H9 (cell line): ENCODE measurements around the gene DAND5. TPM values are rescaled to one million over a fixed set of nuclear protein-coding genes. Genes with fewer than 3 reads are reported as not detected.

Source experiments
- DNase-seq: peaks from one replicate; pipeline ENCODE4 v3.0.0-alpha.2; 2017
- H2AFZ ChIP-seq: one replicate; pipeline ENCODE4 v1.6.1; 2013; ENCODE audit warnings: mild to moderate bottlenecking, low read length, control low read depth, moderate library complexity
- H2AK5ac ChIP-seq: 2 replicates; pipeline ENCODE4 v1.6.1; 2013; ENCODE audit warnings: low read length, control low read depth, mixed read lengths; ENCODE audit not compliant: insufficient read length
- H2BK120ac ChIP-seq: one replicate; pipeline ENCODE4 v1.6.1; 2013; ENCODE audit warnings: low read depth, mild to moderate bottlenecking, low read length, control low read depth, inconsistent platforms; ENCODE audit not compliant: poor library complexity, severe bottlenecking
- H2BK12ac ChIP-seq: 2 replicates; pipeline ENCODE4 v1.6.1; 2013; ENCODE audit warnings: low read length, control low read depth, mixed read lengths, low read depth; ENCODE audit not compliant: insufficient read length
- H2BK15ac ChIP-seq: 2 replicates; pipeline ENCODE4 v1.6.1; 2013; ENCODE audit warnings: low read depth, low read length, control low read depth
- H2BK20ac ChIP-seq: one replicate; pipeline ENCODE4 v1.6.1; 2013; ENCODE audit warnings: low read depth, mild to moderate bottlenecking, low read length, control low read depth, inconsistent platforms; ENCODE audit not compliant: poor library complexity, severe bottlenecking
- H2BK5ac ChIP-seq: 2 replicates; pipeline ENCODE4 v1.6.1; 2013; ENCODE audit warnings: low read length, control low read depth, mixed read lengths; ENCODE audit not compliant: insufficient read length
- H3K14ac ChIP-seq: 2 replicates; pipeline ENCODE4 v1.6.1; 2013; ENCODE audit warnings: low read length, control low read depth; ENCODE audit not compliant: insufficient read depth
- H3K18ac ChIP-seq: 2 replicates; pipeline ENCODE4 v1.6.1; 2013; ENCODE audit warnings: low read depth, mild to moderate bottlenecking, mixed read lengths, low read length, control low read depth; ENCODE audit not compliant: insufficient read length
- H3K23ac ChIP-seq: 2 replicates; pipeline ENCODE4 v1.6.1; 2013; ENCODE audit warnings: low read length, control low read depth, mixed read lengths, low read depth; ENCODE audit not compliant: insufficient read length
- H3K23me2 ChIP-seq: 2 replicates; pipeline ENCODE4 v1.6.1; 2013; ENCODE audit warnings: low read depth, mild to moderate bottlenecking, mixed read lengths, low read length, control low read depth; ENCODE audit not compliant: insufficient read length, poor library complexity, severe bottlenecking
- H3K27ac ChIP-seq: 2 replicates; pipeline ENCODE4 v1.5.1; 2013; ENCODE audit warnings: low read length, control low read depth, mixed read lengths, low read depth; ENCODE audit not compliant: insufficient read length
- H3K27me3 ChIP-seq: 2 replicates; pipeline ENCODE4 v1.6.1; 2013; ENCODE audit warnings: low read length, control low read depth, inconsistent platforms; ENCODE audit not compliant: insufficient read depth
- H3K4ac ChIP-seq: 2 replicates; pipeline ENCODE4 v1.6.1; 2013; ENCODE audit warnings: low read depth, mild to moderate bottlenecking, control low read depth, inconsistent platforms, low read length, moderate library complexity
- H3K4me1 ChIP-seq: 2 replicates; pipeline ENCODE4 v1.6.1; 2013; ENCODE audit warnings: low read length, control low read depth, inconsistent platforms; ENCODE audit not compliant: insufficient read depth
- H3K4me2 ChIP-seq: 2 replicates; pipeline ENCODE4 v1.6.1; 2013; ENCODE audit warnings: low read length, control low read depth, mixed read lengths; ENCODE audit not compliant: insufficient read length, insufficient read depth
- H3K56ac ChIP-seq: 2 replicates; pipeline ENCODE4 v1.6.1; 2013; ENCODE audit warnings: low read depth, mild to moderate bottlenecking, mixed read lengths, low read length, control low read depth; ENCODE audit not compliant: insufficient read length
- H3K79me1 ChIP-seq: 2 replicates; pipeline ENCODE4 v1.6.1; 2013; ENCODE audit warnings: low read depth, mild to moderate bottlenecking, moderate library complexity, low read length, control low read depth, inconsistent platforms; ENCODE audit not compliant: insufficient read depth, poor library complexity, severe bottlenecking
- H3K79me2 ChIP-seq: 2 replicates; pipeline ENCODE4 v1.6.1; 2013; ENCODE audit warnings: low read length, control low read depth, inconsistent platforms; ENCODE audit not compliant: insufficient read depth
- H3K9ac ChIP-seq: 2 replicates; pipeline ENCODE4 v1.6.1; 2013; ENCODE audit warnings: low read length, control low read depth, mixed read lengths; ENCODE audit not compliant: insufficient read length; ENCODE audit errors: extremely low read depth
- H3K9me3 ChIP-seq: one replicate; pipeline ENCODE4 v1.6.1; 2013; ENCODE audit warnings: low read depth, low read length, inconsistent platforms; ENCODE audit not compliant: control insufficient read depth
- H3T11ph ChIP-seq: one replicate; pipeline ENCODE4 v1.6.1; 2013; ENCODE audit warnings: mild to moderate bottlenecking, low read length, control low read depth, inconsistent platforms
- H4K20me1 ChIP-seq: one replicate; pipeline ENCODE4 v1.6.1; 2013; ENCODE audit not compliant: control insufficient read depth, insufficient read length, insufficient read depth
- H4K5ac ChIP-seq: 2 replicates; pipeline ENCODE4 v1.6.1; 2013; ENCODE audit warnings: low read depth, mild to moderate bottlenecking, mixed read lengths, low read length, control low read depth; ENCODE audit not compliant: insufficient read length
- H4K8ac ChIP-seq: replicated peaks from 2 replicates; pipeline ENCODE4 v1.6.1; 2013; ENCODE audit warnings: low read length, control low read depth, mixed read lengths, low read depth; ENCODE audit not compliant: insufficient read length
- H4K91ac ChIP-seq: 2 replicates; pipeline ENCODE4 v1.6.1; 2013; ENCODE audit warnings: low read depth, mild to moderate bottlenecking, moderate library complexity, mixed read lengths, low read length, control low read depth; ENCODE audit not compliant: insufficient read length
- H3K27ac Mint-ChIP-seq, 3 experiments: 2 replicates in 2 of 3; 3 replicates in 1 of 3; pipeline ENCODE4 v1.8.0; 2020 to 2021; ENCODE audit warnings: mixed read lengths in 3 of 3, mild to moderate bottlenecking in 1 of 3, moderate library complexity in 1 of 3
- H3K27me3 Mint-ChIP-seq: 2 replicates; pipeline ENCODE4 v1.8.0; 2021; ENCODE audit warnings: low read depth, mild to moderate bottlenecking, moderate library complexity, mixed read lengths
- H3K36me3 Mint-ChIP-seq, 3 experiments: 2 replicates in 2 of 3; 3 replicates in 1 of 3; pipeline ENCODE4 v1.8.0; 2020 to 2021; ENCODE audit warnings: low read depth in 3 of 3, mixed read lengths in 3 of 3; ENCODE audit not compliant: insufficient read depth in 1 of 3
- H3K4me1 Mint-ChIP-seq, 2 experiments: 2 replicates each; pipeline ENCODE4 v1.8.0; 2020; ENCODE audit warnings: mixed read lengths in 2 of 2
- H3K4me3 Mint-ChIP-seq, 2 experiments: 2 replicates in 1 of 2; 3 replicates in 1 of 2; pipeline ENCODE4 v1.8.0; 2020 to 2021; ENCODE audit warnings: mild to moderate bottlenecking in 2 of 2, mixed read lengths in 2 of 2, moderate library complexity in 1 of 2
- H3K9me3 Mint-ChIP-seq, 2 experiments: 2 replicates in 1 of 2; 3 replicates in 1 of 2; pipeline ENCODE4 v1.8.0; 2020; ENCODE audit warnings: mild to moderate bottlenecking in 2 of 2, mixed read lengths in 2 of 2, moderate library complexity in 1 of 2
- WGBS: extraction: QIAGEN DNeasy Blood & Tissue Kit; methylation state at CpG from one replicate; pipeline ENCODE4 v1.1.7; 2013; ENCODE audit warnings: missing lambda C conversion rate, low lambda C conversion rate, mixed read lengths; ENCODE audit not compliant: insufficient read length; ENCODE audit errors: extremely low coverage; 5-methylcytosine and 5-hydroxymethylcytosine counted together
- total RNA-seq: library from RNA; stranded (reverse); gene quantifications from 2 replicates; pipeline ENCODE4 v1.2.1, GENCODE V29; 2021
- TF ChIP-seq, protein P1 (sequence below): fragments of 200-600 bp; sonication (generic); conservative IDR thresholded peaks from 3 replicates; pipeline ENCODE4 v1.8.0; 2021; ENCODE audit warnings: antibody characterized with exemption, mild to moderate bottlenecking

DAND5 gene
- total RNA-seq, 1 experiment from 2014 or later, result 0.11 TPM

DNA sequence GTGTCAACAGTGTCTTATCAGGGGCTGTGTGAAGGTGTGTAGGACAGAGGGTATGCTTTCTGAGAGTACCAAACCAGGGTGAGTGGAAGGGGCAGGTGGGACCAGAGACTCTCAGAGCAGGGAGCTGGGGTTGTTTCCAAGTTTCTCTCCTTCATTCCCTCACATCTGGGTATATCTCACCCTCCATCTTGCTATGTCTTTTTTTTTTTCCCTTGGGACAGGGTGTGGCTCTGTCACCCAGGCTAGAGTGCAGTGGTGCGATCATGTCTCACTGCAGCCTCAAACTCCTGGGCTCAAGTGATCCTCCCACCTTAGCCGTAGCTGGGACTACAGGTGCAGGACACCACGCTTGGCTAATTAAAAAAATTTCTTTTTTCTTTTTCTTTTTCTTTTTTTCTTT lies 10.6 kb downstream of the DAND5 start:
- H4K20me1 ChIP-seq, result no peaks in the 10 kb centered on the region
- no peaks in the 10 kb centered on the region for H3K23me2 ChIP-seq
- TF ChIP-seq, protein P1, sequence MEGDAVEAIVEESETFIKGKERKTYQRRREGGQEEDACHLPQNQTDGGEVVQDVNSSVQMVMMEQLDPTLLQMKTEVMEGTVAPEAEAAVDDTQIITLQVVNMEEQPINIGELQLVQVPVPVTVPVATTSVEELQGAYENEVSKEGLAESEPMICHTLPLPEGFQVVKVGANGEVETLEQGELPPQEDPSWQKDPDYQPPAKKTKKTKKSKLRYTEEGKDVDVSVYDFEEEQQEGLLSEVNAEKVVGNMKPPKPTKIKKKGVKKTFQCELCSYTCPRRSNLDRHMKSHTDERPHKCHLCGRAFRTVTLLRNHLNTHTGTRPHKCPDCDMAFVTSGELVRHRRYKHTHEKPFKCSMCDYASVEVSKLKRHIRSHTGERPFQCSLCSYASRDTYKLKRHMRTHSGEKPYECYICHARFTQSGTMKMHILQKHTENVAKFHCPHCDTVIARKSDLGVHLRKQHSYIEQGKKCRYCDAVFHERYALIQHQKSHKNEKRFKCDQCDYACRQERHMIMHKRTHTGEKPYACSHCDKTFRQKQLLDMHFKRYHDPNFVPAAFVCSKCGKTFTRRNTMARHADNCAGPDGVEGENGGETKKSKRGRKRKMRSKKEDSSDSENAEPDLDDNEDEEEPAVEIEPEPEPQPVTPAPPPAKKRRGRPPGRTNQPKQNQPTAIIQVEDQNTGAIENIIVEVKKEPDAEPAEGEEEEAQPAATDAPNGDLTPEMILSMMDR, result no peak
- Mint-ChIP-seq H3K4me1 (peaks cover 0 to 2% of the 10 kb centered on the region in 2 experiments; a peak in 2 of 4 replicates), H3K9me3 (no peaks in the 10 kb centered on the region; a peak in 1 of 5 replicates), H3K4me3 (no peak overlapping the region), H3K27ac (no peak overlapping the region), H3K36me3 (no peaks in the 10 kb centered on the region; a peak in 1 of 7 replicates), H3K27me3 (peaks cover 27% of the 10 kb centered on the region)
- H4K91ac ChIP-seq, result no peak overlapping the region
- no peak overlapping the region for H3K9ac ChIP-seq
- DNase-seq, result no peak
- no peak overlapping the region for H2BK120ac ChIP-seq
- H4K8ac ChIP-seq, result no peak overlapping the region
- H3K14ac ChIP-seq, result no peak overlapping the region
- no peak overlapping the region for H3K23ac ChIP-seq
- no peaks in the 10 kb centered on the region; the same call in 1 of the 2 replicates for H3K27me3 ChIP-seq
- WGBS, result no CpG with 5 or more reads among the region's 3 CpGs
- H3K9me3 ChIP-seq, result no peaks in the 10 kb centered on the region
- H2BK15ac ChIP-seq, result no peak overlapping the region
- no peak overlapping the region for H2BK5ac ChIP-seq
- no peak overlapping the region for H3T11ph ChIP-seq
- H3K4me2 ChIP-seq, result no peak overlapping the region
- H2AFZ ChIP-seq, result no peak overlapping the region
- H2BK20ac ChIP-seq, result no peak overlapping the region
- no peaks in the 10 kb centered on the region for H3K4me1 ChIP-seq
- no peak overlapping the region for H3K56ac ChIP-seq
- H4K5ac ChIP-seq, result no peak overlapping the region
- no peaks in the 10 kb centered on the region for H3K79me2 ChIP-seq
- no peak overlapping the region for H3K4ac ChIP-seq
- no peak overlapping the region for H2BK12ac ChIP-seq
- no peak overlapping the region for H2AK5ac ChIP-seq
- H3K27ac ChIP-seq, result no peak overlapping the region
- no peak overlapping the region for H3K18ac ChIP-seq
- H3K79me1 ChIP-seq, result no peaks in the 10 kb centered on the region
